Hematopoietic multipotent progenitor cell treated with erythropoietin and hydrocortisone succinate and interleukin-3 and kit ligand, for 4 days (in vitro differentiated cells): Measurements from ENCODE around the gene SPINK1.
A peak's percentile ranks its signal among the peaks of the same experiment; 100 is the strongest.
"Not testable (repeated sequence)": the region's sequence is repeated elsewhere in the genome, so short reads cannot be mapped to it uniquely, and the experiment has no call there.

Experiments
- DNase-seq: peaks from one replicate; pipeline ENCODE4 v3.0.0-alpha.2; 2015

SPINK1 gene

DNA sequence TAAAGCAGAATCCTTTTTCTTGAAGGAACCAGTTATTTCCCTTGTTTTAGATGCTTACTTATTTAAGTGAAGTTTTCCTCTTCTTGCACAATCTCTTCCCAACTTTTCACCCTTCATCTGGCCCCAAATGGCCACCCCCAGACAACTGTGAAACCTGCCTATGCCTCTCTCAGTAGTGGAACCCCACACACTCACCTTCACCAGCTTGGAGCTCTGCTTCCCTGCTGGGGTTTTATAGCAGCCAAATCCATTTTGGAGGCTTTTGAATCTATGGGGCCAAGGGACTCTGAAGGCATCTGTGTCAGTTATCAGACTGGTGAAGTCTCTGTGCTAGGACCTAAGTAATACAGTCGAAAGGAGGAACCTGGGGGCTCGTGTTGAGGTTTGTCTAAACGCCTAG, 22.9 kb upstream of the SPINK1 start:
- DNase-seq, result no peak

DNA sequence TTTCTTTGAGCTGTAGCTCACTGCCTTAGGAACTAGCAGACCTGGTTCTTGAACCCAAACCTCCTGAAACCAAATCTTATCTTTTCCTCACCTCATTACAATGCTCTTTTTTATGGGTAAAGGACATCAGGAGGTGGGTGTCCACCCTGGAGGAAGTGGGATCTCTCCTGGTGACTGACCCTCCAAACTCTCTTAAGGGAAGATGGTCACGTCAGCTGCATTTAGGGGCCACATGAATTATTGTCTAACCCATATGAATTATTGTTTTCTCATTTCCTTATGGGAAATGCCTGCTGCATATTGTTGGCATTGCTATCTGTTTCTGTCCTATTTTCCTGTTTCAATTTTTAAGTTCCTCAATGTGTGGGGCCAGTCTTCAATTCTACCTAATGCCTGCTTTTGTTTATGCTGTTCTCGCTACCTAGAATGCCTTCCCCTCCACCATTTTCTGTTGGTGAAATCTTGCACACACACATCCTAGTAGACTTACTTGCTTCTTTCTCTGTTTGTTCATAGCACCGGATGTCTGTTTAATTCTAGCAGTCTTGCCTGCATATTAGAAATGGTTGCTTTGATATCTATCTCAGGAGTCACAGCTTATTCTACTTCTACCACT, 22.0 kb upstream of the SPINK1 start:
- DNase-seq, result peak; percentile 4

DNA sequence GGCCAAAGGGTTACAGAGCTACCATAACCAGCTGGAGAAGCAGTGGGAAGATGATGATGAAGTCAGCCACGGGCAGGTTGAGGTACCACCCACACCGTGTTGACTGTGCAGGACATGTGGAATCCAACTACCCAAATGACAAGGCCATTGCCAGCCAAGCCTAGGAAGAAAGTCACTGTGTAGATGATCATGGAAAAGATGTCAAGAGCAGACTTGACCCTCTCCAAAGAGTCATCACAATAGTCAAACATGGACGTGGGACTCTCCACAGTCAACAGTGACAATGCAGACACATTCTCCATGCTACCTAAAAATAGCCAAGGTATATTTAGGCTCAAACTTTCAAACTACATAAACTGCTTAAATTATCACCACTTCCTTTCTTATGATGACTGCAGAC, 20.9 kb upstream of the SPINK1 start:
- DNase-seq, result no peak

DNA sequence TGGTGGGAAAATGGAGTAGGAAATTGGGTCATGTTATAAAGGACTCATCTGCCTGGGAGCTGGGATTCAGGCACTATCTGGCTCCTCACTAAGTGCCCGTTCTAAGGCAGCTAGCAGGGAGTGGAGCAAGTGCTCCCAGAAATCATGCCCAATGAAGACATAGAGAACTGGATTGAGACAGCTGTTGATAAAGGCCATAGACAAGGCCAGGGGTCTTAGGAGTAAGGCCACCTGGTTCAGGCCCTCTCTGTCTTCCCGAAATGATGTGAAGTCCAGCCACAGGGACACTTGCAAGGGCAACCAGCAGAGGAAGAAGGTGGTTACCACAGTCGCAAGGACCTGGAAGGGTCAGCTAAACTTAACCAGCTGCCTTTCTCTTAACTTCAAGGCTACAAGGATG, 20.1 kb upstream of the SPINK1 start:
- no peak for DNase-seq

DNA sequence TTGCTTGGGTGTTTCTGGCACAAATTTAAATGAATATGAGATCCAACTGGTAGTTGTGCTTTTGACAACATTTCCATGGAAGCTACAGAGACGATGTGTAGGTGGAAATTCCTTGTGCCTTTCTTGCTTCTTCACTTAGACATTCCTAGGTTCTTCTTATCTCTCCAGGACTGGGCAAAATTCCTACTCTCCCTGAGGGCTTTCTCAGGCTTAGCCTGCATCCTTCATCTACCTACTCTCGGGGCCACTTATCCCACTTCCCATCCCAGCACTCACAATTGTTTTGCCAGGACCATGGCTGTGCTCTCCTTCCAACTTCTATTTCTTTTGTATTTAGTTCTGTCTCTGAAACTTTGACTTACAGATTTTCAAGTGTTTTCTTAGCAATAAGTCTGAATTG, 17.8 kb upstream of the SPINK1 start:
- DNase-seq, result no peak

DNA sequence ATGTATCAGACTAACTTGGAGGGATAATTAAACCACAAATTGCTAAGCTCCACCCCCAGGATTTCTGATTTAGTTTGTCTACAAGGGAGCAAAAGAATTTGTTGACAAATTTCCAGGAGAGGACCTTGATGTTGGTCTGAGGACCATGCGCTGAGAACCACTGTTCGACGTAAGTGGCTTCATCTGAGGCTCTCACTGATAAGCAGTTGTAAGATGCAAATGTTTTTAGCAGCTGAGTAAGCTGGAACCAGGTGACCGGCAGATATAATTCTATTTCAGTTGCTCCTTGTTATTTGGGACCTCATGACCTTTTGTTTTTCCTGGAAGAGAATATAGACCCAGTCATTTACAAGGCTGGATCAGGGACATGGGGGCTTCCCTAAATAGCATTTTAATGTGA, 14.1 kb upstream of the SPINK1 start:
- no peak for DNase-seq

DNA sequence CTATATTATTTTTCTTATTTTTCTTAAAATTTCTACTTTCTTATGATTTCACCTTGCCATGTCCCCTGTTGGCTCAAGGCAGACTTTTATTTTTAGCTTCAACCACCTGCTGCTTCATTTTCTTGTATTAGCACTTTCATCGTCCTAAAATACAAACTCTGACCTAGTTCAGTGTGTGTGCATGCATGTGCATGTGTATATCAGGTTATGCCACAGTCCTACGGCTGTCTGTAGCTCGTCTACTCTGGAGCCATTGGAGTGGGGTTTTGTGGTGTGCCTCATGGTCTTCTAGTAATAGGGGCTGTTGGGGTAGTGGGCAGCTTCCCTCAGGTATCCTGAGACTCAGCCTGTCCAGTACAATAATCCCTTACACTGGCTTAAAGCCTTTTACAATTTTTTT, 13.4 kb upstream of the SPINK1 start:
- no peak for DNase-seq

DNA sequence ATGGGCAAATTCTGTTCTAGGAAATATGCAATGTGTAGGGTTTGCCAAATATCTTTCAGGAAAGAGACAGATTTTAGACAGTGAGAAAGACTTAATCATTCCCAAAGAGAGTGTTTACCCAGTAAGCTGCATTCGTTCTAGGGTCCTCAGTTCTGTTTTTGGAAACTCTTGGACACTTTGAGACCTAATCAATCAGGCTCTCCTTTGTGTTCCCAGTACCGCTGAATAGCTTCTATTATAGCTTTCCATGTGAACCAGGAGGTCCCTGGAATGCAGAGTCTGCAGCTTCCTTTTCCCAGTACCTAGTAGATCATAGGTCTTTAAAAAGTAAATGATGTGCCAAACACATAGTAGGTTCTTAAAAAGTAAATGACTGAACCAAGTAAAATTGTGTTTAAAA, 11.4 kb upstream of the SPINK1 start:
- no peak for DNase-seq

DNA sequence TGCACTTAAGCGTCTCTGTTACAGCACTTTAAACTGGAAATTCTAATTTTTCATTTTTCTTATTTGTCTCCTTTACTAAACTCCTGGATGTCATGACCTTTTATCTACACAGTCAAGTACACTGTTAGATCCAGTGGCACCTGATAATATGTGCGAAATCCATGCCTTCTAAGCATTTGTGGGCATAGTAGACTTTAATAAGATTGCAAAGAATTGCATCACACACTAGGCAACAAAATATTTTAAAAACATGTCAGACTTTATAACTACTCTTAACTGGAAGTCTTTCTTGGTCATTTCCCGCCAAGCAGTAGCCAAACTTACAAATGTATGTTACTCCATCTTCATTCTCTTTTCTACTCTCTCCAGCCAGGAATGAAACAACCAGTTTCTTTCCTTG, 5.0 kb upstream of the SPINK1 start:
- no peak for DNase-seq

DNA sequence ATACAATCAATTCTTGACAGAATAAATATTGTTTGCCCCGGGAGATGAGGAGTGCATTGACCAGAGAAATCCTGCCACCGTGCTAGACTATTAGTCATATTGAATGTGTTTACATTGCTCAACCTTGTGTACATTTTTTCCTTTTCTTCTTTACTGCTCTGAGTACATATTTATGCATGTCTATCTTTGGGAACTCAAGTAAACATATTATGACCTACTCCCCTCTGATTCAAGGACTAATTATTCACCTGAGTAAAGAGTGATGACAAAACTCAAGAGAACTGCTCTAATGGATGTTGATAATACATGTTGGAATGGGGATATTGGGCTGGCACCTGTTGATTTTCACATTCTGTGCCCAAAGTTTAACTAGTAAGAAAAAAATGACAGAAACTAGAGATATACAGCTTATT, 3.9 kb upstream of the SPINK1 start:
- no peak for DNase-seq

DNA sequence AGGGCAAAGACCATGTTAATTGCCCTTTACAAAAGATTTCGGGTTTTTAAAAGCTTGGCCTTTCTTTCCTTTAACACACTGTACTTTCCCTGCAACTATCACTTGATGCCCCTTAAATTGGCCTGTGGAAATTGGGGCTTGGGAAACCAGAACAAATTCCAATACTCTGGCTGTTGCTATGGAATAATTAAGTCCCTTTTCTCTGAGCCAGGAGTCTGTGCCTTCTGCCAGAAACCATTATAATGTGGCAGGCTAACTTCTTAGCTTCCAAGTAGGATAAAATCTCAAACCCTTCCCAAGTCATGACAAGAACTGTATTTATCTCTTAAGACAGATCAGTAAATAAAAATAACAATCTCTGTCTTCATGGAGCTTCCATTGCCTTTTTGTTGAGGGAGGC, 1.1 kb upstream of the SPINK1 start:
- DNase-seq, result no peak

DNA sequence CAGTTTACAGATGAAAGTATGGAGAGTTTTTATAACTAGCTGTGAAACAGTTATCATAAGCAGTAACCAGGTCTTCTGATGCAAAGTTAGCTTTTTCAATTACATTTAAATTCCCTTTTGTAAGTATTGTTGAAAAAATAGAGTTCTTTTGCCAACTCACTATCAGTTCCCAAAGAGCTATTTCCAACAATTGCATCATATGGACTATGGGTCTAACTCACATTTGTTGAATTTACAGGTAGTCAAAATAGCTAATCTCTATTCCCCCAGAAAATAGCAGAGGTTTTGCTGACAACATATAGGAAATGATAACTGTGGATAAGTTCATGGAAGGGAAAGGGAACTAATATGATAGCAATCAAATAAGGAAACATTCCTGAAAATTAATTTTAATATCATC, 1.4 kb downstream of the SPINK1 start:
- DNase-seq, result no peak

DNA sequence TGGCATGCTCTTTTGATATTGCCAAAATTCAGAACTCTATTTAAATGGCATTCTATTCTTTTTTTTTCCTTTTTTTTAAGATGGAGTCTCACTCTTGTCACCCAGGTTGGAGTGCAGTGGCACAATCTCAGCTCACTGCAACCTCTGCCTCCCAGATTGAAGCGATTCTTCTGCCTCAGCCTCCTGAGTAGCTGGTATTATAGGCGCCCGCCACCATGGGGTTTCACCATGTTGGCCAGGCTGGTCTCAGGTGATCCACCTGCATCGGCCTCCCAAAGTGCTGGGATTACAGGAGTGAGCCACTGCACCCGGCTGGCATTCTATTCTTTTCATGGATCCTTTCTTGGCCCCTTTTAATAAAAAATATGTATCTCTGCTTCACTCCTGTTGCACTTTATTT, 4.5 kb downstream of the SPINK1 start:
- not testable (repeated sequence) for DNase-seq

DNA sequence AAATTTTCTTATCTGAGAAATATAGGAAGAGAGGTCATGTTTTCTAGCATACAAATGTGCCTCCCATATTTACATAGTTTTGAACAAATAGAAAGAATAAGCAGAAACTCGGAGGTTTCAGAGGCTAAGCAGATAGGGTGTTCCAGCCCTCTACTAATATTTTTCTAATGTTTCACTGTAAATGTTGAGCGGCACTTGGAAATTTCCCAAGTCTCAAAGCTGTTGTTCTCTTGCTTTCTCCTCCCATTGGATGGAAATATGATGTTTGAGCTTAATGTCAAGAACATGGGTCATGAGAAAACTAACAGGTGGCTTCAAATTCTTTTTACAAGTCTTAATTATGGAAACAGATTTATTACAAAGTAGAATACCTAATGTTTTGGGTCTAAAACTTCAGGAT, 5.1 kb downstream of the SPINK1 start:
- no peak for DNase-seq

DNA sequence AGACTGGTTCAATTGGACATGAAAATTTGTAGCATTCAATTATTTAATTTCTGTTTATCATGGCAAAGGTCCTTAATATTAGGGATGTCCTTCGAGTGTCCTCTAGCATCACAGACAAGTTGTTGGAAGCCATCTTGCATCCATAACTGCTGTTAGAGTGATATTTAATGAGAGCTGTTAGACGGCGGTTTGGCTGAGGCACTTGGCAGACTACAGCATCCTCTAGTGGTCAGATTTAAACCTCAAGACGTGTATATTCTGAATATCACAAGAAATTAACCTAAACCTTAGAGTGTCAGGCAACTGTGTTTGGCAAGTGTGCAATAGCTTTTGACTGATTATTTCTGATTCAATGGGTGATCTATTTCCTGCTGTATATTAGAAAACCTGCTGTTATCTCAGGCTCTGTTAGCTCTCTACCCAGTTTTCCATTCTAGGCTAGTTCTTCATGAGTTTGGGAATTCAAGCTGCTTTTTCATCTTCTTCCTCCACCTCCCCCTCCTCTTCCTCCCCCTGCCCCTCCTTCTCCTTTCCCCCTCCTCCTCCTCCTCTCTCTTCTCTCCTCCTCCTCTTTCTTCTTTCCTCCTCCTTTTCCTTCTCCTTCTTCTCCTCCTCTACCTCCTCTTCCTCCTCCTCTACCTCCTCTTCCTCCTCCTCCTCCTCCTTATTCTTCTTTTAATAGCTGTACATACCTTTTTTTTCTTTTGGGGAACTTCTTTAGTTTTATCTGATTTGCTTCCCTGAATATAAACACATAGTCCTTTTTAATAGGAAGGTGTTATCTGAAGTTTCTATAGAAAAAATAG, 8.6 kb downstream of the SPINK1 start:
- peak; percentile 92 for DNase-seq

DNA sequence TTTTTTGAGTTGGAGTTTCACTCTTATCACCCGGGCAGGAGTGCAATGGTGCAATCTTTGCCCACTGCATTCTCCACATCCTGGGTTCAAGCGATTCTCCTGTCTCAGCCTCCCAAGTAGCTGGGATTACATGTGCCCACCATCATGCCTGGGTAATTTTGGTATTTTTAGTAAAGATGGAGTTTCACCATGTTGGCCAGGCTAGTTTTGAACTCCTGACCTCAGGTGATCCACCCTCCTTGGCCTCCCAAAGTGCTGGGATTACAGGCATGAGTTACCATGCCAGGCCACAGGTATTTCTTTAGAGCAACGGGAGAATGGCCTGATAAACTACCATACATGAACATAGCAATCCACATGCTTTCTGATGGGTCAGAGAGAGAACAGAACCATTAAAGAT, 9.2 kb downstream of the SPINK1 start:
- DNase-seq, result not testable (repeated sequence)

DNA sequence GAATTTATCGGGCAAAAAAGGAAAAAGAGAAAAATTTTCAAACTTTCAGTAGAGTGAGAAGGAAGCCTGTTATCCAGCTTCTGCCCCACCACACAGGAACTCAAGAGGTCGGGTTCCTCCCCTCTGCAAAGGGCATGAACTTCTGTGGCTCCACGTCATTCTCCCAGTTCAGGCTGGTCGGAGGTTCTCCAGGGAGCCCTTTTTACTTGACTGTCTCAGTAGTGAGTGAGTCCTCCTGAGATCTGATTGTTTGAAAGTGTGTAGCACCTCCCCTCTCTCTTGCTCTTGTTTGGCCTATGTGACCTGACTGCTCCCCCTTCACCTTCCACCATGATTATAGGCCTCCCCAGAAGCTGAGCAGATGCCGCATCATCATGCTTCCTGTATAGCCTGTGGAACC, 9.7 kb downstream of the SPINK1 start:
- no peak for DNase-seq

DNA sequence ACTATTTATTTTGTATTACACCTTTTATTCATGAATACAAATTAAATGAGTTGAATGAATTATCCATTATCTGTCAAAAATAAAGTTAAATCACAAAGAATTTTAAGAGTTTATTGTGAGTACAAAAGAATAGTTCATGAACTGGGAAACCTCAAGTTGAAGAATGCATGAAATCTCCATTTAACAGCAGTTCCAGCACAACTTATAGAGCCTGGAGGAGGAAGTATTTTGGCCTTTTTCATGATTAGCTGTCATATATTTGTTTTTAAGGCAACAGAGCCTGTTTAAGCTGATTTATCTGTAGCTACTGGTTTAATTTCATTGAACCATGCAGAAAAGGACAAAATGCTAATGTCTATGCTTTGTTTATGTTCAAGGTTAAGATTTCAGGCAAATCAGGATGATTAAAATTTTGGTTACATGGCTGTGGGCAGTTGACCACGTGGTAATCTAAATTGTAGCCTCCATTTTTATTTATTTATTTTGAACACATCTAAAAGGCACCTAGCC, 12.2 kb downstream of the SPINK1 start:
- DNase-seq, result no peak

DNA sequence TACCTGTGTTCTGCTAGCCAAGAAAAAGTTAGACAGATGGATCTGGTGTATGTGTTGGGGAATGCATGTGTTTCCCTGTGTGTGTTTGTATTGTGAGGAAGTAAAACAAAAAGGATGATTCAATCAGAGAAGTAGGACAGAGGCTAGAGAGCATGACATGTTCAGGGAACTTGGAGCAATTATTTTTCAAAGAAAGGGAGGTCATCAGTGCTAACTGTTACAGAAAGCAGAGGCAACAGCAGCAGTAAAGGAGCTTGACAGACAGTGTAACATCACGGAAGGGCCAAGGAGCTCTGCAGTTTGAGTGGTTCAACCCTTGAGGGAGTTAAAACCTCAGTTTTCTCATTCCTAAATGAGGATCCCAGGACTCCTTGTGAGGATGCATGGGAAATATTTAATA, 13.2 kb downstream of the SPINK1 start:
- no peak for DNase-seq

DNA sequence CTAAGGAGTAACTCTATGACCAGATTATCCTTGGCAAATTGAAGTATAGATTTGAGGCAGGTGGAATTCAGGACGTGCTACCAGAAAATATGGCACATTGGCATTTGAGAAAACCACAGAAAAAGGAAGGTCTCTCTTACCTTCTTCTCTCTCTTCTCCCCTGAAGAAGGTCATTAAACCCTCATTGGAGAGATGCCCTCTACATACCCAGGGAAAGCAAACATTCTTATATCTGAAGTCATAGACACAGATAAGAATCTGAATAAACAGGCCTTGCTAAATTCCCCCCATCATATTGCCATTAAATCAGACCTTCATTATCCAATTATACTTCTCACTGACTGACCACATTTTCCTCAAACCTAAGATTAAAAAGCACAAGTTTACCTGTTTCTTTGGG, 17.8 kb downstream of the SPINK1 start:
- no peak for DNase-seq

DNA sequence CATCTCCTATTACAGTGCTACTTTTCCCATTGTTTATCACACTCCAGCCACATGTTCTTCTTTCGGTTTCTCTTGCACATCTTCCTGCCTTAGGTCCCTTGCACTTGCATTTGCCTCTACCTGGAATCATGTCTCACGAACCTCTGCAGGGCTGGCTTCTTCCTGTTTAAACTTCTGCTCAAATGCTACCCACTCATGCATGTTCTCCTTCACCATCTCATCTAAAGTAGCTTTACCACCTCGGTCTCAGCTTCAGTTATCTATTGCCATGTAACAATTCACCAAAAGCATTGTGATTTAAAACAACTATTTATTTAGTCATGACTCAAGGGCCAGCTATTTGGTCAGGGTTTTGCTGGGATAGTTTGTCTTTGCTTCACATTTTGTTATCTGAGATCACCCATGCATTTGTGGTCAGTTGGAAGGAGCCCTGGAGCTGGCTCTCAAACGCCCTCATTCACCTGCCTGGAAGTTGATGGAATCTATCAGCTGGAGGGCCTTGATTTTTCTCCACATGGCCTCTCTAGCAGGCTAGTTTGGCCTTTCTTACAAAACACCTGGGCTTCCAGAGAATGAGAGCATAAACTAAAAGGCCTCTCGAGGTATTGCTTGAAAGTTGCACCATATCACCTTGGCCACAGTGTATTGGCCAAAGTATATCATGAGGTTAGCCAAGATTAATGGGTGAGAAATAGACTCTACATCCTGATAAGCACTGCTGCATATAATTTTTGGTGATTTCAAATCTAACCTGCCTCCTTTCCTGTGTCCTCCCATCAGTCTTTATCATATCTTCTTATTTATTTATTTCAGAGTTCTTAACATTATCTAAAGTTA, 21.4 kb downstream of the SPINK1 start:
- DNase-seq, result no peak

DNA sequence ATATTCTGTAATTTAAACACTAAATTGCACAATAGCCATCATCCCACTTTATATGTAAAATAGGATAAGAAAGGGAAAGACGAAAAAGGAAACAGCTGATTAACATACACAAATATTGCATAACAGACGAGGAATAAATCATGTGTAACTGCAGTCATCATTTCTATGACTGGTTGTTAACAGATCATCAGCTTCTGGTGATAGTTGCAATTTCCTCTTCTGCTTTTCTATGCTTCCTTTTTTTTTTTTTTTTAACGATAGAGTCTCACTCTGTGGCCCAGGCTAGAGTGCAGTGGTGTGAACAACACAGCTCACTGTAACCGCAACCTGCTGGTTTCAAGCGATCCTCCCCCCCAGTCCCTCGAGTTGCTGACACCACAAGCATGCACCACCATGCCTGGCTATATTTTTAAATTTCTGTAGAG, 26.4 kb downstream of the SPINK1 start:
- peak; percentile 90 for DNase-seq

DNA sequence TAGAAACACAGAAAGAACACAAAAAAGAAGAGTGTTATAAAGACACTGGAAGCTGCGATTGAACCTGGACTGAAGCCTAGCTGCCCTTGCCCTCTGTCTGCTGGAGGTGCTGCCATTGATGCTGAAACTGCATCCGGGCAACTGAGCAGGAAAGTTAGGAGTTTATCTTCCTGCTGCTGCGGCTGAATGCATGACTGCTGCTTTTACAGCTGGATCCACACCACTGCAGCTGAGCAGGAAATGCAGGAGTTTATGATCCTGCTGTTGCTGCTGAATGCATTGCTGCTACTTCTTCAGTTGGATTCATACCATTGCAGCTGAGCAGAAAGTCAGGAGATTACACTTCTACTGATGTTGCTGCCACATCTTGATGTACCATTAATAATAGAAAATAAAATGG, 27.1 kb downstream of the SPINK1 start:
- DNase-seq, result no peak

DNA sequence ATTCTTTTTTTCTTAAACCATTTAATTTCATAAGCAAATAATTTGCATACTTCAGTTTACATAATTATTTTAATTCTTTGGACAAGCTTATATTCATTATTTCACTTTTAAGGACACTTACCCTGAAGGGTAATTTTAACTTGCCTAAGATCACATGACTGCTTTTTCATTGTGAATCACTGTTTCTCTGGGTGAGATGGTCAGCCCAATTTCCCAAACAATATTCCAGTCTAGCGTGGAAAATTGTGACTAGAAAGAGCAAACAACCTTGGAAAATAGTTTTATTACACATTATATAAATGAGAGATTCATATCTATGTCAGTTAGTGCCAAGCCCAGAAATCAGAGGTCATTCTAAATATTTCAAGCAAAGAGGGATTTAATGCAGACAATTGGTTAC, 27.5 kb downstream of the SPINK1 start:
- DNase-seq, result no peak
